GM19397 (cell line): Measurements from ENCODE around the gene LAS1L.
"Not testable (repeated sequence)": the region's sequence is repeated elsewhere in the genome, so short reads cannot be mapped to it uniquely, and the experiment has no call there.

ENCODE experiments used
- ATAC-seq: cut with Tn5 transposase; IDR thresholded peaks from one replicate; pipeline ENCODE4 v1.9.1; 2021; ENCODE audit warnings: mild to moderate bottlenecking, moderate library complexity; ENCODE audit not compliant: unreplicated experiment

LAS1L gene

GRCh38 chrX:65518980-65519379 lies 15.6 kb downstream of the LAS1L start:
- ATAC-seq, result not testable (repeated sequence)

DNA sequence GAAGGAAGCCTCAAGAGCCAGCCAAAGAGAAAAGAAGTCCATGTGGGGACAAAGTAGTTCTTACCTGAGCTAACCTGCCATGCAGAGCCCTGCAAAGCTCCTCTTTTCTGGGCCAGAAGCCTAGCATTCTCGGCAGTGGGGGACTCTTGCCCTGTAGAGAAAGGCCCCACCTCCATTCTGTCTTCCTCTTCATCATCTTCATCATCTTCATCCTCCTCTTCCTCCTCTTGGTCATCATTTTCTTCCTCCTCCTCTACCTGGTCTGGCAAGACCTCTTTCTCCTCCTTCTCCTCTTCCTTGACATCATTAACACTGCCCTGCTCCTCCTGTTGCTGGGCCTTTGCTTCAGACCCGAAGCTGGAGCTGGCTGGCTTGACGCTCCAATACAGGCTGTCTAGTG lies 16.7 kb downstream of the LAS1L start:
- ATAC-seq, result no peak

DNA sequence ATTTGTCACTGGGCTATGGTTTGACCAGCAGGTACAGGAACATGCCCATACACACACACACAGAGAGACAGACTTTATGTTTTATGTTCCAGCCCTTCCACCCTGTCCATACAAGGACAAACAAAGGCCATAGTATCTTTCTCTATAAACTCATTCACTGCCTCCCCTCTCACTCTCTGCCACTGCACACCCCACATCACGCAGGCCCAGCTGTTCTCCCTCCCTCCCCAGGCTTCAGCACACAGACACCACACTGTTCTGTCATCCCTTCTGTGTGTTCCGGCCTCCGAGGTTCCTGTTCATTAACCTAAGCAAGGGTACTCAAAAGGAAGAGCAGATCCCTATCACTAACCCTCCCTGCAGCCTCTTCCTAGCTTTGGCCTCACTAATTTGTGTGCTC lies 17.8 kb downstream of the LAS1L start:
- ATAC-seq, result no peak

GRCh38 chrX:65513610-65514009 lies 21.0 kb downstream of the LAS1L start:
- ATAC-seq, result no peak

DNA sequence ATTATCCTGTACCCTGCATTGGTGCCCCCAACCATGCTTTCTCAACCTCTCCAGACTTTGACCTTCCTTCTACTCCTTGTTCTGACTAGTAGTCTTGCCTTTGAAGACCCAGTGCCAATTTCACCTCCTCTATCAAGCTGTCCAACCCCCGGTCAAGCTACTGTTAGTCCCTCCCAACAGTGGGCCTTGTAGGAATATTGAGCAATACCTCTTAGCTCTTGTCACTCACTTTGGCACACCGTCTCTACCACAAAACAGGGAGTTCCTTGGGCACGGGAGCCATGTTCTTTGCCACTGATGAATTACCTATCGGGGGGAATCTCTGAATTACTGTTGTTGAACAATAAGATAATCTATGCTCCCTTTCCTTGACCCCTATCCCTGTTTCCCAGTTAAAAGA lies 25.2 kb downstream of the LAS1L start:
- no peak for ATAC-seq

DNA sequence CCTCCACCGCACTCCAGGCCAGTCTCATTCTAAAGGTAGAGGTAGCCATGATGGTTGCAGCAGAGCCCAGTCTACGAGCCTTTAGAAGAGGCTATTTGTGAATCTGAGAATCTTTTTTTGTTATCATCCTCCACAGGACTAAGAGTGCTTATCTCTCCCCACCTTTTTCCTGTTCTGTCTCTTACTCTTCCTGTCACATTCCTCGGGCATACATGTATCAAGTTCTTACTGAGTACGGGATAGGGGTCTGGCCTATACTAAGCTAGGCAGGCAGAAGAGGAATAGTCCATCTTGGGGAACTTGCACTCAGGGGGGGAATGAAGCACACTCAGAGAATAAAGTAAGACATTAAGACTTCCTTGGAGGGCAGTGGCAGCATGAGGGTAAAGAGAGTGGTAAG lies 25.7 kb downstream of the LAS1L start:
- ATAC-seq, result no peak

GRCh38 chrX:65502618-65503017 lies 32.0 kb downstream of the LAS1L start:
- no peak for ATAC-seq

DNA sequence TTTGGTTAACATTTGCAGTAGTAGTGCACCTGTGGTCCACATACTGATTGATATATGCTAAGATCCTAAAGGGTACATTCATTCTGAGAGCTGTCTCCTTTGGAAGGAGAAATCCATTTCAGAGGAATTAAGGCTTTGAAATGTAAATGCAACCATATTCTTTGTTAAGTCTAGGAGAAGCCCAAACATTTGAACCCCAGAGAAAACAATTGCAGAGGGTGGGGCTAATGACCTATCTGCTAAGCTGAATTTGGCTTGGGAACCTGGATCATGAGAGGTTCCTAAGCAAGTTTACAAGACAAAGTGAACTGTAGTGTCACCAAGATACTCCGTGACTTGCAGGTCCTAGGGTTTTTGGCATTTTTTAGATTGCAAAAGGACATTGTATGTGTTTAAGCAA lies 41.2 kb downstream of the LAS1L start:
- no peak for ATAC-seq

- ATAC-seq, result no peak
Measured at GRCh38 chrX:65491620-65492019, 43.0 kb downstream of the LAS1L start.

DNA sequence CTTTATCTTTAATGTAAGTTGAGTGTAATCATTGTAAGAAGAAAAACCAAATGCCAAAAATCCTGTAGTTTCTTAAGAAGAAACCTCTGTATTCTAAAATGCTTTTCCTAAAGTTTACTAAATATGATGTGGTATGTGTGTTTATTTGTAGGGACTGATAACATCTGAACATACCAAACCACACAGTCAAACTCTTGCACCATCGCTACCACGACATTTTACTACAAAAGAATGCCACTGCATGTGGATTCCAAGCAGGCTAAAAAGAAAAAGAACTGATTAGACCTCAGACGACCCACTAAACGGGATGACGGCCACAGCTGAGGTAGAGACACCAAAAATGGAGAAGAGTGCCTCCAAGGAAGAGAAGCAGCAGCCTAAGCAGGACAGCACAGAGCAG lies 46.1 kb downstream of the LAS1L start:
- no peak for ATAC-seq

- ATAC-seq, result no peak
Measured at GRCh38 chrX:65480960-65481359, 53.6 kb downstream of the LAS1L start.

DNA sequence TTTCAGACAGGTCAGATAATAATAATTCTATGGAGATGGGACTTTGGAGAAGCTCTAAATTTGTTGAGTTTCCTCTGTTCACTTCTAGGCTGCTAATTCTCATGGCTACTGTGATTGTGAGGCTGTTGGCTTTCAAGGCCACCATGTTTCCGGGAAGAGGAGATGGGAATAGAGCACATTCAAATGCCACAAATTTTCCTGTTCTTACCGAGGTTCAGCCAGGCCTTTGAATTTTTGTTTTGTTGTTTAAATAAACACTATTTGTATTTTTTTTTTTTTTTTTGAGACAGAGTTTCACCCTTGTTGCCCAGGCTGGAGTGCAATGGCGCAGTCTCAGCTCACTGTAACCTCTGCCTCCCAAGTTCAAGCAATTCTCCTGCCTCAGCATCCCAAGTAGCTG lies 55.5 kb downstream of the LAS1L start:
- not testable (repeated sequence) for ATAC-seq

DNA sequence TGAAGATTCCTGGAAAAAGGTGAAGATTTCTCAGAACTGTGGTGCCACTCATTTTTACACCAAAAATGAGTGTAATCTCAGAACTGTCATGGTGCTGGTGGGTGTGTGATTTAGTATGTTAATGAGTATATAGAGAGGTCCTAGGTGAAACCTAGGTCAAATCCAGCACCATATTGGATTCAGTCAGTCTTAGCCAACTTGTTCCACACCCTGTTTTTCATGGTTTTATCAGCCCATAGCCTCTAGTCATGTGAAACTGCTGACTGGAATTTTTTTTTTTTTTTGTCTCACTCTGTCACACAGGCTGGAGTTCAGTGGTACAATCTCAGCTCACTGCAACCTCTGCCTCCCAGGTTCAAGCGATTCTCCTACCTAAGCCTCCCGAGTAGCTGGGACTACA lies 58.0 kb downstream of the LAS1L start:
- no peak for ATAC-seq

- ATAC-seq, result no peak
Measured at GRCh38 chrX:65463550-65463949, 71.0 kb downstream of the LAS1L start.
